Activated CD8-positive, alpha-beta memory T cell treated with anti-CD3 and anti-CD28 coated beads, Interleukin-2, amount 50 U/mL, for 24 hours (primary cell): ENCODE results near the gene FYCO1.

Experiments
- DNase-seq: peaks from one replicate; pipeline ENCODE4 v3.0.0-alpha.2; 2020; ENCODE audit errors: extremely low read depth

Gene FYCO1

DNA sequence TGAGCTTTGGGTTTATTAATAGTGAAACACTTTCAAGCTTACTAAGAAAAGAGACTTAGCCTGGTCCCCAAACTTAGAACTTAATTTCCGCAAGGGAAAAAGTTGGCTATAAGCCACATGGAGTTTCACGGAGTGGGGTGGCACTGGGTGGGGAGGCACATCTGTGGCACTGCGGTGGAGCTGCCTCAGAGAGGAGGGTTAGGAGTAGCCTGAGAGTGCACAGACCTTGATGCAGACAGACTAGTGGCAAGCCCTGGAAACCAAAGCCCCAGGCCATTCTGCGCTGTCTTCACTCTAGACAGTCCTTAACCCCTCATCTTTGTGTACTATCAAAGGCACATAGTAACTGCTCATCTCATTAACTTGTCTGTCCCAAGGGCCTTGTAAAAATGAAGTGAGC lies 30.4 kb downstream of the FYCO1 start:
- DNase-seq = no peak

DNA sequence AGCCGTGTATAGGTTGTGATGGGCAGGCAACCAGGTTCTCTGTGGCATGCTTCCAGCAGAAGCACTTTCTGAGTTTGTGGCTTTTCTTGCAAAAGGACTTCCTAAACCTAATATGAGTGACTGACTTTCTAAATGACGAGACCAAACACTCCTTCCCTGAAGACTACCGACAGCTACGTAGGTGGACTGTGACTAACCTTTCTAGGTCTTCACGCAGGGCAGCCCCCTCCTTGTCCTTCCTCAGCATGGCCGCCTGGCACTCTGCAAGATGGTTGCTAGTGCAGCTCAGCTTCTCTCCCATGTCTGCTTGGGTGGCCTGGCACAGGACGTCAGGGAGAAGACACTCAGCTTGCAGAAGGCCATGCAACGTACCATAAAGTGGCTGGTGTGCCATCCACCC lies 31.5 kb downstream of the FYCO1 start:
- no peak for DNase-seq

DNA sequence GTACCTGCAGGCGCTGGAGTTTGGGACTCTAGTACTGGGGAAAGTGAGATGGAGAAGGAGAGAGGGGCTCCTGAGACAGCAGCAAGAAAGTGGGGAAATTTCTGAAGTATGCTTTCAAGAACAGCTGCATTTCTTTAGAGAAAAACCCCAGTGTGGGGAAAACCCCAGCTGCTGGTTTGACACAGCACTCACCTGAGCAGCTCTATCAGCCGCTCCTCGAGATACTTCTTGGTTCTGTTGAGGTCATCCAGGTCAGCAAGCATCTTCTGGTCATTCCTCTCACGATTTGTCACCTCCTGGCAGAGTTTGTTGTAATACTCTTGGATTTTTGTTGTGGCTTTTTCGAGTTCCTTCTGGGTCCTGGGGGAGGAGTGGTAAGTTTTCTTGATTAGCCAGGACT lies 33.6 kb downstream of the FYCO1 start:
- no peak for DNase-seq

DNA sequence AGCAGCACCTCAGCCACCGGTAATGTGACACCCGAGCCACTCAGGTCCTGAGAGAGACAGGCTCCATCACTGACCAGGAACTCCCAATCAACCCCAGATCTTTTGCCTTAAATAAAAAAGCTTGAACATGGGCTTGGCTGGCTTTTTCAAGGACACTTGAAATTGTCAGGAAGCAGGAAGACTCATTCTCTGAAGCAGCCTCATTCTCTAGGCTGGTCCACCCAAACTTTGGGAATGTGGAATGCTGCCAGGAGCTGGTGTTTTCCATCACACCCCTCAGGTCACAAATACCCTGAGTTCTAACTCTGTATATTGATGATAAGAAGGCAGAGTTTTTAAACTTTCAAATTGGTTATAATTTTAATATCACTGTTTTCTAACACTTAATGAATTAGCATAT lies 35.3 kb downstream of the FYCO1 start:
- no peak for DNase-seq

DNA sequence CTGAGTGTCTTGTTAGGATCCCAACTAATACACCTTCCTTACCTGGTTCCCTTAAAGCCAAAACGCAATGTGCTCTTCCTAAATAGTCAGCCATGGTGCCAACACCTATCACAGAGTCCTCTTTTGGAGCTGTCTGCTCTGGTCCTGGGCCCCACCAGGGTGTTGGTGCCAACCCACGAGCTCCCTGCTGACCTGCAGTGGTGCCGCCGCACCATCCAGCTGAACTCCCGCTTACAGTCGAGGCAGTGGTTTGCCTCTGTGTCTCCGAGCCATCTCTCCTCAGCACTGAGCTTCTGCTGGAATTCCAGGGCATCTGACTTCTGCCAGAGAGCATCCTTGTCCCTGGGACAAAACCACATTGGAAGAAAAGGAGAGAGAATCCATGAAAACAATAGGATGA lies 36.4 kb downstream of the FYCO1 start:
- DNase-seq = no peak

DNA sequence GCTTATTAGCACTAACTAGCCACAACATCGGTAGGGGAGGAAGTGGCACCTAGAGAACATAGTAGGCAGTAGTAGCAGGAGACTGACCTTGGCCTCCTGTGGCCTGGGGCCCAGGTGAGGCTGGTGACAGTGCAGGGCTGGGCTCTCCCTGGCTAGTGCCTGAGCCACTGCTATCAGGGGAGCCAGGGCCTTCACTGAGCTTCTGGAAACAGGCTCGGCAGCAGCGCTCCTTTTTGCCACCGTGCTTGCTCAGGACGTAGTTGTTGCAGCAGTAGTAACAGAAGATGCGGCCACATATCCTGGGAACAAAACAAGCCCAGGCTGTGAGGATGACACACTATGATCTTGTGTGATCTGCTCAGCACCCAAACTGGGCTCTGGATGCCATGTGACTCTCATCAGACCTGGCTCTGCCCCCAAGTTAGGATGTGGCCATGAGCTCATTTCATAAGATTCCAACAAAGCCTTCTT lies 37.3 kb downstream of the FYCO1 start:
- DNase-seq = no peak

DNA sequence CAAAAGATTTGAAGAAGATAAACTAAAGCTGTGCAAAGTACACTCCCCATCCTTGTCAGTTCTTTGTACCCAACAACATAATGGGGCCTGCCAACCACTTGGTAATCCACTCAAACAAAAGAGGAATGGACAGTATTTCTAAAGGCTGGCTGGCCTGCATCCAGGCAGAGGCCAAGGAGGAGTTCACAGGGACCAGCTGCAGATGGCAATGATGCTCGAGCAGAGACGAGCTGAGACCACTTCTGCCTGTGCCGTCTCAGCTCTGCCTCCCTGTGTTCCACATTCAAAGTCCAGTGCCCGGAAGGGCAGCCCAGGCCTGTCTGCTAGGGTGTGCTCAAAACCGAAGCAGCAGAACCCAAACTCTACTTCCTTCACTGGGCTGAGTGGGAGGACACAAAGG lies 38.0 kb downstream of the FYCO1 start:
- DNase-seq = no peak

DNA sequence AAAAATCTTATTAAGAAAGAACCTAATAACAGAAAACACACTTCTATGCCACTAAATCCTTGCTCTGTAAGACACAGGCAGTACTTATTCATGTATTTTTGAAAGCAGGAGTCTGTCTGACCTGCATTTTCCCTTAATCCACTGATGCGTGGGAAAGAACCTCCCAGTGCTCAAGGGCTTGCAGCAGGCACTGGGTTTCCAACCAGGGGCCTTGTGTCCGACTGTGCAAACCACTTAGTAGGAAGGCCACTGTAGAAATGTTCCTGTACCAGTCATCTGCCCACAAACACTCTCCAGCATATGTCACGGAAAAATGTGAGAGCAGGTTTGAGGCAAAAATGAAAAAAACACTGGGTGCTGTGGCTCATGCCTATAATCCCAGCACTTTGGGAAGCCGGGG lies 39.9 kb downstream of the FYCO1 start:
- no peak for DNase-seq

DNA sequence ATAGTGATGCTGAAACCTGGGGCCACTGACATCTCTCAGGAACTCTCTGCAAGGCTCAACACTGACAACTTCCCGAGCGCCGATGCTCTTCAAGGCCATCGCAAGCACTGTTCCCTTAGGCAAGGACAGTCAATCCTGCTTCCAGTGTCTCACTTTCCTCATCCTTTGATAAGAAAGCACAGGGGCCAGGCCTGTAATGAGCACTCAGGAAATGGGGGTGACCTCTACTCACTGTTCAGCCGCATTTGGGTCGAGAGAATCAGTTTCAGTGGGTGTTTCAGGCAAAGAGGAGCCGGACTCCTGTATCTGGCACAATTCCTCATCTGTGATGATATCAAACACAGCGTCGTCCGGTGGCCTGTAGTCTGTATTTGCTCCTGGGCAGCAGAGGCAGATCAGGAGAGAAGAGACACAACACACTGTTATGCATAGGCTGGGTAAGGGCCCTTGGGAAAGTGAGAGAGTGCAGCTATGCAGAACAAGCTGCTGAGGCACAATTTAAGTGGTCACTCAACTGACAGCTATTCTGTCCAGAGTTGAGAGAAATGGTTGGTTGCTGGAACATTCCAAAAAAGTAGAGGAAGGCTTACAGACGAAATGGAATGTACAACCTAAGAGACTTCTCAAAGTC lies 40.5 kb downstream of the FYCO1 start:
- no peak for DNase-seq

DNA sequence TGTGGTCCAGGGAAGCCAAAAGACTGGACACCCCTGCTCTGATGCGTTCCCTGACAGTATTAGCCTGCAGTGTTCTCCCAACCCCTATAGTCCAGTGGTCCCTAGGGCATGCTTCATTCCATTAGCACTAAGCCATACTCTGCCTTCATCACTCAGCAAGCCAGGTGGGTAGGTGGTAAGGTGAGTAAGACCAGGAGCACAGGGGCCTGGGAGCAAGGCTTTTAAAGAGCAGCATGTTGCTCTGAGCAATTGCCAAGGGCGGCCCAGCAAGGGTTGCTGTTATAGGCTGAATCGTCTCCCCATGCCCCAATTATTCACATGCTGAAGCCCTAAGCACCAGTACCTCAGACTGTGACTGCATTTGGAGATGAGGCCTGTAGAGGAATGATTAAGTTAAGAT lies 41.3 kb downstream of the FYCO1 start:
- no peak for DNase-seq

DNA sequence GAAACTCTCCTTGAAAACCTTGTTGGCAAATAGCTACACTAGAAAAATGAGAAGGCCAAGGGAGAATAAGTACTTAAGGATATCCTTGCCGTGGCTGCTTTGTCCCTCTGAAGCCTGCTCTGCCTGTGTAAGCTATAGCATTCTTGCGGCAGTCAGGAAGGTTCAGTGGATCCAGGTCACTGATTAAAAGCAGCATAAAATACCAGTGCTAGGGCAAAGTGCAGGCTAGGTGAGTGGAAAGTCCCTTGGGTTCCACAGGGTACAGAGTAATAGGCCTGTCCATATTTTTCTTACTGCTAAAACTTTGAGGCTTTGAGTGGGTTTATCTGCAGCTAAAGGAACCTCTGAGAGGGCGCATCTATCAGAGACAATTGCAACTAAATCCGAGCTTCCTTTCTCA lies 42.1 kb downstream of the FYCO1 start:
- no peak for DNase-seq

DNA sequence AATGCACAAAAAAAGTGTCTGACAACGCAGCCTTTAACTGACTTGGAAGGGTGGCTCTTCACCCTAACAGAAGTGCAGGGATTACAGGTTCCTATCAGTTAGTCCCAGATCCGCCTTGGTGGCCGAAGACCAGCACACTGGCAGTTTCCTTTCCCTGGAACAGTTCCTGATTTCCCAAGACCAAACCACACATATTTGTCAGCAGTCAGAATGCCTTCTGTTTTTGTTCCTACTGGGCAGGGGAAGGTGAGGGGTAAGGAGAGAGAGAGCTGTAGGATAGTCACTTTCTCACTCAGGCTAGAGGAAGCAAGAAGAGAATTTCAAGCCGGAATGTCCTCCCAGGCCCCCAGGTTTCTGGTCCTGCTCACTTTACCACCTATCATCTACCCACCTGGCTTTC lies 43.2 kb downstream of the FYCO1 start:
- DNase-seq = no peak

DNA sequence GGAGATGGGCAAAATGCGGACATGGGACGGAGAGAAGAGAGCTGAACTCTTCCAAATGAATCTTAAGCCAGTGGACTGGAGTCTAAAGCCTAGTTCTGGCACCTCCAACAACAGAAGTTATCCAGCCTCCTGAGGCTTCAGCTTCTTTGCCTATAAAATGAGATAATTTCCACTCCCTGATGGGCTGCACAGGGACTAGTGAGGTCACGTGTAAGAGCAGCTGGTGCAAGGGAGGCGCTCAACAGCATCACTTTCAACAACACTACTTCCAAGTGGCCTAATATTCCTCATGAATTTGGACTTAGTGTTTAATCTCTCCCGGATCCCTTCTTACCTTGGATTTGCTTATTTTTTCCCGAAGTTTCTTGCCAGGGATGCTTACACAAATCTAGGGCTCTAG lies 43.7 kb downstream of the FYCO1 start:
- DNase-seq = no peak

DNA sequence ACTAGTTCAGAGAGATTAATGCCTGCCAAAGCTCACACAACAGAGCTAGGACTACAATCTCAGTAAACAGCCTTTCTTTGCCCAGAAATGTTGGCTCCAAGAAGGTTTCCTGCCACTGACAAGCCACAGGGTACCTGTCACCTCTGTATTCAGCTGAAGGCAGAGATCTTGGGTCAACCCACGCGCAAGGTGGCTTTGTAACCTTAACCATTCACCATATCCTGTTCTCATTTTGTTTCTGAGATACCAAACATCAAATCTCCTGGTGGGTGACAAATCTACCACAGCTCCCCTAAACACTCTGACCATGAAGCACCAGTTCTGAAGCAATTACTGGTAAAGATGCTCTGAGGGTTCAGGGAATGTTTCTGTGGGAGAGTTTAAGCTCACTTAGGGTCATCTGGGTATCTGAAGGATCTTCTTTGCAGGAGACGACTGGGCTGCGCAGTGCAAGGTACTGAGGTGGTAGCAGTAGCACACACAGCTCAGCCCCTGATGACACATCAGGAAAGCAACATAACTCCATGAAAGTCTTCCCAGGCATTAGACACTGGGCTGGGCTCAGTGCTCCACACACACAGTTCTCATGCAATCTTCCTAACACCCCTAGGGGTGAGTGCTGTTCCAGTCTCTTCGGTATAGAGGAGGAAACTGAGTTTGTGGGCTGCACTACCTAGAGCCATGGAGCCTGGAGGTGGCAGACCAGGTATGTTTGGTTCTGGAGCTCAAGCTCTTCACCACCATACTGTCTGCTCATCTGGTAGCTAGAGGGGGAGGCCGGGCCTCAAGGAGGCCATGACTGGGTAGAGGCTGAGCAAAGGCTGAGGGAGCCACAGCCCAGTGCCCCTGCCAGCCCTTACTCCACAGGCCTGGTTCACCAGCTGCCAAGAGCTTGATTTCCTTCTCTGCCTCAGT lies 44.7 kb downstream of the FYCO1 start:
- DNase-seq = no peak

DNA sequence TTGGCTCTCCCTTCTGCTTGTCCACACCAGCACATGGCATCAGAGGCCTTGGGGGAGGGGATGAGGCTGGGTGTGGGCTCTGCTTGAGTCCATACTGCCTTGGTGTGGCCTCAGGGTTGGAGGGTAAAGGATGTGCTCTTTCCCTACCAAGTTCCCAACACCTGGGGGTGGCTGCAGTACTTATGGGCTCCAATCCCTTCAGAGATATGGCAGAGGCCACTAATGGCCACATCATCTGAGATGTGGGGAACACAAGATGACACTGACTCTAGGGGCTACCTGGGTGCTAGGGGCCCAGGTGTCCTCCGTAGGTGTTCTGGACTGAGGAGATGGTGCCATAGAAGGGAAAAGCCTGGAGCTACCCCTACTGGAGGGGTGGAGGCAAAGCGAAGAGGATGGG lies 45.5 kb downstream of the FYCO1 start:
- no peak for DNase-seq

DNA sequence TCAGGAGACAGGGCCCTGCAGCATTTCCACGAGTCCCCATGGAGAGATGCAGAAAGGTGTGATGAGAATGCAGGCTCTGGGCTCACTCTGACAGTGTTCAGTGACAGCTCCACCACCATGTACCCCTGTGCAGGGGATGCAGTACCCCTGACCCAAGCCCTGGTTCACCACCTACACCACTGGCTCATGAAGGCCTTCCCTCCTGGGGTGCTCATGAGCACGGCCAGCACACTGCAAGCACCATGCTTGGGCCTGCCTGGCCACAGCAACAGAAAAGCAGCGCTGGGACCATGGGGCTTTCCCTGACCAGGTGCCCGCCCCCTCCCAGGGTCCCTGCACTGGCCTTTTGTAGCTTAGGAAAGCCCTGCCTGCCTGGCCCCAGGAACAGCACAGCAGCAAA lies 46.2 kb downstream of the FYCO1 start:
- no peak for DNase-seq

DNA sequence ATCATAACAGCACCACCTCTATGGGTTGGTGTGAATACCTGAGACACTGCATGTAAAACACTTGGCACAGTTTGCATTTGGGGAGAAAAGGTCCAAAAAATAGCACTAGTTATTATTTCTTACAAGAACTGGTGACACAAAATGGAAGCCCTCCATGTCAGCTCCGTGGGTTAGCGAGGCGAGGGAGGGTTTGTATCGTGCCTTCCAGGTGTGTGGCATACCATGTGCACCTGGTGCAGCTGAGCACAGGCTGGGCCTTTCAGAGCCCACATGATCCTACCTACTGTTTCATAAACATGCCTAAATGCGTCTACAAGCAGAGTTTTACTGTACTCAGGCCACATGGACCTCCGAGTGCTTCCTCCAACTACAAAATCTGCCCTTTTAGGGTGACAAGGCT lies 46.7 kb downstream of the FYCO1 start:
- DNase-seq = no peak

DNA sequence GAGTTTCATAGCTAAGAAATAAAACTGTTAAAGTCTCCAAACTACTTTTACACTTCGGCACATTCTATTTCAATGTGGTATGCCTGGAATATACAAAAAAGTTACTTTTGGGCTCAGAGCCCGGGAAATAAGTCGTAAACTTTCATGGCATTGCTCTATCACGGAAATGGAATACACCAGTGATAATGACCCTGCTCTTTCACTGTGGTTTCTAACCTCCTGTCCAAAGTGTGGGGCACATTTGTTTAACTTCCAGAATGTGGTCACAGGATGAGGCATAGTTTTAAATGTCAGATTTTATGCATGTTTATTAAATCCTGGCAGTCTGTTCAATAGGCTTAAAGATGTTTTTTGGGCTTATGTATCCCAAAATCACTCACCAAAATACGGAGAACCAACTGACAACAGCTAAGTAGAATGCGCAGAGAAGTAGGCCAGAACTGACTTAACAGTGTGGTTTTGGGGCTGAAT lies 47.3 kb downstream of the FYCO1 start:
- no peak for DNase-seq

DNA sequence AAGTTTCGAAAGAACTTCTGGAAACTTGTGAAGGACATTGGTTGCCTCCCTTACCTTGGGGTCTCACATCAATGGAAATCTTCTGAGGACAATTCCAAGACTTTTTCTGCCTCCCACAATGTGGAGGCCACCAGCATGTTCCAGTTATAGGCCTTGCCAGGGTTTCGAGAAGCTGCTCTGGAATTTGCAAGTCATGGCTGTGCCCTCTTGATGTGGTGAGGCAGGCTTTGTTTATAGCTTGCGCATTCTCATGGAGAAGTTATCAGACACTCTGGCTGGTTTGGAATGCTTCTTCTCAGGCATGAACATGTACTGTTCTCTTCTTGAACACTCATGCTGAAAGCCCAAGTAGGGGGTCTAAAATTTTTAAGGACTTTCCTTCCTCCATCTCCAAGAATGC lies 48.3 kb downstream of the FYCO1 start:
- DNase-seq = no peak

DNA sequence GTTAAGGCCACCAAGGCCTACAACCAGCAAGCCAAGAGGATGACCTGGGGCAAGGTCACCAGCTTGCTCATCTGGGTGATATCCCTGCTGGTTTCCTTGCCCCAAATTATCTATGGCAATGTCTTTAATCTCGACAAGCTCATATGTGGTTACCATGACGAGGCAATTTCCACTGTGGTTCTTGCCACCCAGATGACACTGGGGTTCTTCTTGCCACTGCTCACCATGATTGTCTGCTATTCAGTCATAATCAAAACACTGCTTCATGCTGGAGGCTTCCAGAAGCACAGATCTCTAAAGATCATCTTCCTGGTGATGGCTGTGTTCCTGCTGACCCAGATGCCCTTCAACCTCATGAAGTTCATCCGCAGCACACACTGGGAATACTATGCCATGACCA lies 48.7 kb downstream of the FYCO1 start:
- no peak for DNase-seq

DNA sequence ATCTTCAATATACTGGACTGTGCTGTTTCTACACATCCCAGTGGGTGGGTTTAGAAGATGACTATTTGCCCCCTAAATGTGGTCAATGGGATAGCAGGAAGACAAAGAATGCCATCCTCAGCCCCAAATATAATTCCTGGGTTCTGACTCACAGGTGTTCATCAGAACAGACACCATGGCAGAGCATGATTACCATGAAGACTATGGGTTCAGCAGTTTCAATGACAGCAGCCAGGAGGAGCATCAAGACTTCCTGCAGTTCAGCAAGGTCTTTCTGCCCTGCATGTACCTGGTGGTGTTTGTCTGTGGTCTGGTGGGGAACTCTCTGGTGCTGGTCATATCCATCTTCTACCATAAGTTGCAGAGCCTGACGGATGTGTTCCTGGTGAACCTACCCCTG lies 49.3 kb downstream of the FYCO1 start:
- DNase-seq = no peak

DNA sequence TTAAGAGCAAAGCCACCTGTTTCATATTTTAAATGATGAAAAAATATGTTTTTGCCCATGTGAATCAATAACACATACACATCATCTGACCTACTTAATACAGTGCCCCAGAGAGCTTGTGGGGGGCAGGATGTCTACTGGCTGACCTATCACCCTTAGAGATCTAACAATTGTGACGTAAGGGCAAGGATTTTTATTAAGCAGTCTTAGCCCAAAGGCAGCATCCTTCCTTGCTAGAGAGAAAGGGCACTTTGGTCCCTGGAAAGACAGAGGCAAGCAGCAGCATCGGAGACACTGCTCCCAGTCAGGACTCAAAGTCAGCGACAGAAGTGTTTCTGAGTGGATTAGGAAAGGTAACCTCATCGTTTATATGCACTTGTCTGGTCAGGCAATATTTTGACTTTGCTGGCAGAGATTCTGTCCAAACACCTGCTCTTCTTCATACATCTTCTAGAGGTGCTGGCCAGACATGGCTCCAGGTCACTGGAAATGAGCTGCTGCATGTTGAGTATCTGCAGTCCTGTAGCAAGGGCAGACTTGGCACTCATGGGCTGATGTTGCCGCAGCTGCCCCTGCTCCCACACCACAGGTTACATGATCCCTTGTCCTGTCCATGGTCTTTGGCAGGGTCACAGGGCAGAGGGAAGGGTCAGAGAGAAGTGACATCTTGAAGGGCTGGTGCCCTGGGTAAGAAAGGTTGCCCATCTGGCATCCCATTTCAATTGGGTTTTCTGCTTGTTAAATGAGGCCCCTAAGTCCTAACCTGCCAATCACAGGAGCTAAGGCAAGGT lies 50.6 kb downstream of the FYCO1 start:
- no peak for DNase-seq
